NCI-H2171 (cell line): ENCODE data around the gene C16orf89.
"Not testable (repeated sequence)": the region's sequence is repeated elsewhere in the genome, so short reads cannot be mapped to it uniquely, and the experiment has no call there.

Experiments used
- DNase-seq: peaks from one replicate; lab custom pipeline; 2025; lab: John Stamatoyannopoulos, UW

The C16orf89 gene

GRCh38 chr16:5060073-5060641 is 5.6 kb downstream of the C16orf89 start:
- no peak for DNase-seq

- DNase-seq: no peak
Observed at GRCh38 chr16:5059386-5060072, 6.2 kb downstream of the C16orf89 start.

- DNase-seq: no peak
Observed at GRCh38 chr16:5058476-5058875, 7.3 kb downstream of the C16orf89 start.

- no peak for DNase-seq
Observed at GRCh38 chr16:5056352-5056751, 9.4 kb downstream of the C16orf89 start.

- DNase-seq: no peak
Observed at GRCh38 chr16:5054876-5055865, 10.6 kb downstream of the C16orf89 start.

GRCh38 chr16:5046914-5047313 is 18.8 kb downstream of the C16orf89 start:
- no peak for DNase-seq

- DNase-seq: no peak
Observed at GRCh38 chr16:5045499-5046115, 20.1 kb downstream of the C16orf89 start.

GRCh38 chr16:5044581-5044980 is 21.2 kb downstream of the C16orf89 start:
- not testable (repeated sequence) for DNase-seq

GRCh38 chr16:5044011-5044540 is 21.7 kb downstream of the C16orf89 start:
- no peak for DNase-seq

- no peak for DNase-seq
Observed at GRCh38 chr16:5042574-5043171, 23.1 kb downstream of the C16orf89 start.

GRCh38 chr16:5041600-5042133 is 24.1 kb downstream of the C16orf89 start:
- no peak for DNase-seq

GRCh38 chr16:5040451-5040850 is 25.3 kb downstream of the C16orf89 start:
- DNase-seq: no peak

GRCh38 chr16:5036228-5037156 is 29.3 kb downstream of the C16orf89 start:
- peak; percentile 16 for DNase-seq

GRCh38 chr16:5035909-5036227 is 29.9 kb downstream of the C16orf89 start:
- DNase-seq: no peak

GRCh38 chr16:5034167-5034523 is 31.6 kb downstream of the C16orf89 start:
- DNase-seq: no peak

GRCh38 chr16:5033256-5034166 is 32.2 kb downstream of the C16orf89 start, which contains the start of gene NAGPA:
TSS of gene NAGPA (minus strand) at chr16:5033935. CDS start at chr16:5033914, 21 bp downstream.
- peak; percentile 76 for DNase-seq

GRCh38 chr16:5032748-5033167 is 33.0 kb downstream of the C16orf89 start:
- no peak for DNase-seq

GRCh38 chr16:5031601-5032000 is 34.2 kb downstream of the C16orf89 start:
- no peak for DNase-seq

- no peak for DNase-seq
Observed at GRCh38 chr16:5030251-5030870, 35.4 kb downstream of the C16orf89 start.
